GM13977 (cell line): Measurements from ENCODE around the gene NR4A3.

ENCODE experiments used
- DNase-seq: peaks from one replicate; pipeline ENCODE4 v3.0.0; 2012; ENCODE audit warnings: low spot score
- in situ Hi-C: fragments of 300-500 bp; cut with MboI; formaldehyde crosslinking; loops from one replicate; pipeline ENCODE4 v1.12.0; 2022; ENCODE audit warnings: low sequenced_read_pairs, low pct_unique_long_range_greater_than_20kb, mixed read lengths, inconsistent platforms; ENCODE audit not compliant: unreplicated experiment
- TF ChIP-seq, protein P1 (sequence below): IDR thresholded peaks from 2 replicates; pipeline ENCODE4 v1.5.1; 2012; ENCODE audit warnings: mild to moderate bottlenecking, control low read depth; ENCODE audit not compliant: insufficient read depth; ENCODE audit errors: extremely low read depth, missing control alignments

Gene NR4A3

DNA sequence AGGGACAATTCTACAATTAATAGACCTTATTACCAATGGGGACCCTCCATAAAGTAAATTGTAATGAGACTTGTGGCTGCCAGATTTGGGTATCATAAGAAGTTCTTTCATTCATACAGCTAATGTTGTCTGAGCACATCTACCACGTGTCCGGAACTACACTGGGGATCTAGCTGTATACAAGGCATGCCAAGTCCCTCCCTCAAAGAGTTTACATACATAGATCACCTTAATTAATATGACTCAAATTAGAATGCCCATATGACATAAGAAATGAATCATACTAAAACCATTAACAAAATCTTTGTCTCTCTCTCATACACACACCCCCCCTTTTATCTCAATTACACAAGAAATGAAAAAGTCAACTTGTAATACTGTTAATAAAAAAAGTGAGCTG, 18.0 kb upstream of the NR4A3 start:
- no peak for DNase-seq
- in situ Hi-C loops, result loop anchor here (25.0 kb wide), 2 partner anchors 509 to 616 kb away; no protein-coding TSS in a partner anchor
- TF ChIP-seq, protein P1, sequence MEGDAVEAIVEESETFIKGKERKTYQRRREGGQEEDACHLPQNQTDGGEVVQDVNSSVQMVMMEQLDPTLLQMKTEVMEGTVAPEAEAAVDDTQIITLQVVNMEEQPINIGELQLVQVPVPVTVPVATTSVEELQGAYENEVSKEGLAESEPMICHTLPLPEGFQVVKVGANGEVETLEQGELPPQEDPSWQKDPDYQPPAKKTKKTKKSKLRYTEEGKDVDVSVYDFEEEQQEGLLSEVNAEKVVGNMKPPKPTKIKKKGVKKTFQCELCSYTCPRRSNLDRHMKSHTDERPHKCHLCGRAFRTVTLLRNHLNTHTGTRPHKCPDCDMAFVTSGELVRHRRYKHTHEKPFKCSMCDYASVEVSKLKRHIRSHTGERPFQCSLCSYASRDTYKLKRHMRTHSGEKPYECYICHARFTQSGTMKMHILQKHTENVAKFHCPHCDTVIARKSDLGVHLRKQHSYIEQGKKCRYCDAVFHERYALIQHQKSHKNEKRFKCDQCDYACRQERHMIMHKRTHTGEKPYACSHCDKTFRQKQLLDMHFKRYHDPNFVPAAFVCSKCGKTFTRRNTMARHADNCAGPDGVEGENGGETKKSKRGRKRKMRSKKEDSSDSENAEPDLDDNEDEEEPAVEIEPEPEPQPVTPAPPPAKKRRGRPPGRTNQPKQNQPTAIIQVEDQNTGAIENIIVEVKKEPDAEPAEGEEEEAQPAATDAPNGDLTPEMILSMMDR, result no peak

DNA sequence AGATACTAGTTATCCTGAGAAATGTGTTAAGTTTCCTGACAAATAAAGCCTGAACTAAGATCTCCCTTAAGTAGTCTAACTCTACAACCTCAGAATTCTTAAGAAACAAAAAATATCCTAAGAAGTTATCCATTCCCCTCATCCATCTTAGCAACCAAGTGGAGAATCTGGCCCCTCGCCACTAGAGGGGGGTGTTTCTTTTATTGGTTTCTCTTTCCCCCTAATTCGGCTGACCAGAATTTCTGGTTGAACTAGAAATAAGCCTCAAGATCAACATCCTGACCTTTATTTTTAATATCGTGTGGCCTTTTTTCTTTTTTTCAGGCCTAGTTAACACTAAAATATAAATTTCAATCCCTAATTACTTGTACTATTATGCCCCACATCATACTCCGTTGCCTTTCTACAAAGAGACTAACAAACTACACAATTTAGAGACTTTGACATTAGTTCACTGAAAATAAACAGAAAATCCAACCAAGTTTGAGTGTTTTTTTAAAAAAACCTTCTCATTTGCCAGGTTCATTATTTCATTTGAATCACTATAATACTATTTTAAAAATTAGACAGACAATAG, 14.3 kb upstream of the NR4A3 start:
- DNase-seq, result peak; percentile 52
- TF ChIP-seq, protein P1, result peak; percentile 78
- in situ Hi-C loops, result loop anchor here (25.0 kb wide), 2 partner anchors 505 to 620 kb away; no protein-coding TSS in a partner anchor

DNA sequence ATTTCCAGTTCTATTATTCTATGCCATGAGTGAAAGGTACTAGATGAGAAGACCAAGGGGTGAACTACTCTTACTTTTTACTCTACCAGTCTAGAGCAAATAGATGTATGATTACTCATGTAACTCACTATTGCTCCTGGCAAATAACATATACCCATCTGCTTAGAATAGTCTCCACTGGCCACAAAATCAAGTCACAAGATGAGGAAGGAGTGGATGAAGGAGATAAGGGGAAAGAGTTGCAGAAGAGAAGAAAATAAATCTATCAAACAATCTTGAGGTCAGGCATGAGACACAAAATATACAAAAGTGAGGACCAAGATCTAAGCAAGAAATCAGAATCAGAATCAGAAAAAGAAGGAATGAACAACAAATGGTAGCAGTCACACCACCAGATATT, 13.7 kb upstream of the NR4A3 start:
- TF ChIP-seq, protein P1, result no peak
- no peak for DNase-seq
- in situ Hi-C loops, result loop anchor here (25.0 kb wide), 2 partner anchors 504 to 621 kb away; no protein-coding TSS in a partner anchor

DNA sequence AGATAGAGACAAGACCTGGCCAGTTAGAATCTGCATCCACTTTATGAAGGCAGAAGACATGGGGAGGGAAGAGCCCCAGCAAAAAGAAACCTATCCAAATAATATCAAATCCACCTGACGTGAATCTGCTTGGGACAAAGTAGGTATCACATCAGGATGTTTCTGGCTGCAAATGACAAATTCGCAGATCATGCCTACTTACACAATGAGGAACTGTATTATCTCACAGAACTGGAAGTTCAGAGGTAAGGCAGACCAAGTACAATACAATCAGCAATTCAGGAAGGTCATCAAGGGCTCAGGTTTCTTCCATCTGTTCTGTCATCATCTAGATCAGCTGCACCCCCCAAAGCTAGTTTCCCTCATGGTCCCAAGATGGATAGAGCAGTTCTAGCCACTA, 13.2 kb upstream of the NR4A3 start:
- in situ Hi-C loops, result loop anchor here (25.0 kb wide), 2 partner anchors 504 to 621 kb away; no protein-coding TSS in a partner anchor
- no peak for DNase-seq
- TF ChIP-seq, protein P1, result no peak

DNA sequence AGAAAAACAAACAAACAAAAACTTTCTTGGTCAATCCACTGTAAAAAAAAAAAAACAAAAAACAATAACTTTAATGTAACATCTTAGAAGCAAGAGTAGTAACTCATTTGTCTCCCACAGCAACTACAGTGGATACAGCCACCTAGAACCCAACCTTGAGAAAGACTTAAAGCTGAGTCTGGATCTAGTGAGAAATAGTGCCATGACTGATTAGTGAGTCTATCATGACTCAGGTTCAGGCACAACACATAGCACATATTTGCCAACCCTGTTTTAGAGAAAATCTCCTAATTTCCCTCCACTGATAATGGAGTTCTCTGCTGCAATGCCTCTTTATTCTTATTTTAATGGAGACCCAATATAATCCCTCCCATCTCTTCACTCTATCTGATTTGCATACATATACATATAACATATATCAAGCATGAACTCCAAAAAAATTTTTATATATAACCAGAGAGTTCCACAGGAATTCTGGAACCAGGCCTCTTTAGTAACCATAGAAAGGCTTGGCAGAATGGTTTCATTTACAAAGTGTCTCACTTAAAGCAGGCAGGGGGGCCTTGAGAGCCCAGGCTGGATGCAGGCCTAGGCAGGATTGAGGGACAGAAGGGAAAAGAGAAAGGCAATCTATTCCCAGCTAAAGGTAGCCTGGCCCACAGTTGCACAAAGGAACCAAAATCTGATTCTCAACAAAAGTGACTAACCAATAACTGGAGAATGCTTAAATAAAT, 11.9 kb upstream of the NR4A3 start:
- TF ChIP-seq, protein P1, result no peak
- in situ Hi-C loops, result loop anchor here (25.0 kb wide), 2 partner anchors 503 to 622 kb away; no protein-coding TSS in a partner anchor
- DNase-seq, result no peak

DNA sequence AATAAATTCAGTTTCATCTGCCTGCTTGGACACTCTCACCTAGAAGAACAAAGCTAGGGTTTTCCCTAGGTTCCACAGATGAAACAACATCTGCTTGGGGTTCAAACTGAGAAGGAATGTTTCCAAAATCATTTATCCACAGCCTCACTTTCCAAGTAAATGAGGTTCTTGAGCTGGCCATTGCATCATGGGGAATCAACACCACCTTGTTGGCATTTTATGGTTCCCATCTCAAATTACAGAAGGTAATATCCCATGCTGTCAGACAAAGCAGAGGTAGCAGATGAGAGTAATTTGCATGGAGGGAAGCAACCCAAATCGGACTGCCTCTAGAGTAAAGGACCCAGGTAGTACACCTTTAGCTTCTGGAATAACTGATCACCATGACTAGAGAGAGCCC, 10.5 kb upstream of the NR4A3 start:
- in situ Hi-C loops, result loop anchor here (25.0 kb wide), 2 partner anchors 501 to 624 kb away; no protein-coding TSS in a partner anchor
- no peak for DNase-seq
- TF ChIP-seq, protein P1, result no peak
